ACC112 (cell line): ENCODE results near the gene ERC1.

ENCODE experiments used
- H2AFZ ChIP-seq: fragments of 200-600 bp; sonication (generic); one replicate; pipeline ENCODE4 v1.6.0; 2017; ENCODE audit warnings: antibody characterized with exemption, low read length; ENCODE audit not compliant: unreplicated experiment
- H3K27ac ChIP-seq: fragments of 200-600 bp; sonication (generic); 2 replicates; pipeline ENCODE4 v1.5.1; 2014; ENCODE audit warnings: low read depth, mild to moderate bottlenecking, antibody characterized with exemption, low read length, moderate library complexity
- H3K27me3 ChIP-seq: fragments of 200-600 bp; sonication (generic); 2 replicates; pipeline ENCODE4 v1.6.1; 2014; ENCODE audit warnings: mild to moderate bottlenecking, antibody characterized with exemption, low read length, moderate library complexity, mixed read lengths; ENCODE audit not compliant: insufficient read depth
- H3K36me3 ChIP-seq: fragments of 200-600 bp; sonication (generic); 2 replicates; pipeline ENCODE4 v1.6.1; 2016; ENCODE audit warnings: mild to moderate bottlenecking, antibody characterized with exemption, low read length, moderate library complexity, mixed read lengths; ENCODE audit not compliant: insufficient read depth
- H3K4me1 ChIP-seq: fragments of 200-600 bp; sonication (generic); one replicate; pipeline ENCODE4 v1.6.1; 2016; ENCODE audit warnings: low read length, mixed read lengths; ENCODE audit not compliant: insufficient read depth, unreplicated experiment, control insufficient read depth
- H3K4me3 ChIP-seq: fragments of 200-600 bp; sonication (generic); 2 replicates; pipeline ENCODE4 v1.5.1; 2014; ENCODE audit warnings: mild to moderate bottlenecking, low read depth, low read length
- H3K79me2 ChIP-seq: fragments of 200-600 bp; sonication (generic); one replicate; pipeline ENCODE4 v1.6.0; 2016; ENCODE audit warnings: low read length; ENCODE audit not compliant: control insufficient read depth, unreplicated experiment, insufficient read depth

Gene ERC1

GRCh38 chr12:1413930-1414329 lies 422.9 kb downstream of the ERC1 start:
- Histone ChIP-seq H3K4me1 (no peaks in the 10 kb centered on the region), H3K27ac (no peak overlapping the region), H3K4me3 (no peak overlapping the region), H3K79me2 (no peaks in the 10 kb centered on the region), H3K27me3 (no peaks in the 10 kb centered on the region), H2AFZ (no peak overlapping the region), H3K36me3 (peaks cover 6% of the 10 kb centered on the region; the same call in 1 of the 2 replicates)

DNA sequence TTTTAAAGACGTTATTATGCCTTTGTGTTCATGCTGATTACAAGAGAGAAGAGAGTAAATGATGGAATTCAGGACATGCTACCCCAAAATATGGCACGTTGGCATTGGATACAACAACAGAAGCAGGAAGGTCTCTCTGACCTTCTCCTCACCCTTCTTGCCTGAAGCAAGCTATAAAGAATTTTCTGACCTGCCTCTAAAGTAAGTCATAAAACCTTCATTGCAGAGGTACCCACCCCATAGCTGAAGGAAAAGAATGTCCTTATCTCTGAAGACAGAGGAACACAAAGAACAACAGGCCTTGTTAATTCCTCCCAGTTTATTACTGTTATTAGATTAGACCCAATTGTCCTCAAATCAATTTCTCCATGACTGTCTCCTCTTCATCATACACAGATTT lies 427.1 kb downstream of the ERC1 start:
- Histone ChIP-seq H2AFZ (no peak overlapping the region), H3K79me2 (no peaks in the 10 kb centered on the region), H3K4me1 (no peaks in the 10 kb centered on the region), H3K4me3 (no peak overlapping the region), H3K27ac (no peak overlapping the region), H3K36me3 (0 out of 2 replicates have a peak, but pooled peaks cover 14% of the 10 kb centered on the region), H3K27me3 (no peaks in the 10 kb centered on the region)

- no peak overlapping the region for H3K27ac ChIP-seq
Measured at GRCh38 chr12:1419849-1420371, 428.9 kb downstream of the ERC1 start.

GRCh38 chr12:1421091-1421846 lies 430.2 kb downstream of the ERC1 start:
- H3K79me2 ChIP-seq: no peaks in the 10 kb centered on the region

More at GRCh38 chr12:1419849-1420371, 428.9 kb downstream of the ERC1 start:
- no peaks in the 10 kb centered on the region for H3K79me2 ChIP-seq
- no peak overlapping the region for H3K4me3 ChIP-seq
- no peak overlapping the region for H2AFZ ChIP-seq
- H3K36me3 ChIP-seq: 0 out of 2 replicates have a peak, but pooled peaks cover 11% of the 10 kb centered on the region
- H3K4me1 ChIP-seq: no peaks in the 10 kb centered on the region
- no peaks in the 10 kb centered on the region for H3K27me3 ChIP-seq

DNA sequence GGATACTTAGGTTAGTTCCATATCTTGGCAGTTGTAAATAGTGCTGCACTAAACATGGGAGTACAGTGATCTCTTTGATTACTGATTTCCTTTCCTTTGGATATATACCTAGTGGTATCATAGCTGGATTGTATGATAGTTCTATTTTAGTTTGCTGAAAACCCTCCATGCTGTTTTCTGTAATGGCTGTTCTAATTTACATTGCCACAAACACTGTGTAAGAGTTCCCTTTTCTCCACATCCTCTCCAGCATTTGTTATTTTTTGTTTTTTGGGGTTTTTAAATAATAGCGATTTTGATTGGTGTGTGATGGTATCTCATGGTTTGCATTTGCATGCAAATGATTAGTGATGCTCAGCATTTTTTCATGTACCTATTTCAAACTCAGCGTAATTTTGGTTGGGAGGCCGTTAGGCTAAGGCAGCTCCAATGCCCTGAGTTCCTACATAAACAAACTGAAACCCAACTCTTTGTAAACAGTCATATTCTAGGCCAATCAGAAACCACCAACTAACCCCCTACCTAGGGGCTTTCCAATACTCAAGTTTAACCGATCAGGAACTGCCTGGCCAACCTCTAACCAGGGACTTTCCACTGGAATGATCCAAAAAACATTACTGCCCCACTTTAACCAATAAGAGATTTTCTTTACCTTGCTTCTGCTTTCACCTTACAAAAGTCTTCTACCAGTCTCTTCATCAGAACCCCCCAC lies 431.7 kb downstream of the ERC1 start:
- H3K27ac ChIP-seq: no peak overlapping the region
- H3K79me2 ChIP-seq: no peaks in the 10 kb centered on the region
- H3K36me3 ChIP-seq: 0 out of 2 replicates have a peak, but pooled peaks cover 11% of the 10 kb centered on the region
- no peak overlapping the region for H2AFZ ChIP-seq
- H3K4me1 ChIP-seq: no peaks in the 10 kb centered on the region
- no peak overlapping the region for H3K4me3 ChIP-seq
- H3K27me3 ChIP-seq: no peaks in the 10 kb centered on the region

More at GRCh38 chr12:1421091-1421846, 430.2 kb downstream of the ERC1 start:
- Histone ChIP-seq H3K27me3 (no peaks in the 10 kb centered on the region), H3K4me1 (no peaks in the 10 kb centered on the region), H2AFZ (no peak overlapping the region), H3K4me3 (no peak overlapping the region), H3K36me3 (0 out of 2 replicates have a peak, but pooled peaks cover 11% of the 10 kb centered on the region), H3K27ac (no peak overlapping the region)

GRCh38 chr12:1424674-1425395 lies 433.8 kb downstream of the ERC1 start:
- no peak overlapping the region for H2AFZ ChIP-seq
- peaks cover 14% of the 10 kb centered on the region for H3K4me1 ChIP-seq
- H3K27me3 ChIP-seq: no peaks in the 10 kb centered on the region

DNA sequence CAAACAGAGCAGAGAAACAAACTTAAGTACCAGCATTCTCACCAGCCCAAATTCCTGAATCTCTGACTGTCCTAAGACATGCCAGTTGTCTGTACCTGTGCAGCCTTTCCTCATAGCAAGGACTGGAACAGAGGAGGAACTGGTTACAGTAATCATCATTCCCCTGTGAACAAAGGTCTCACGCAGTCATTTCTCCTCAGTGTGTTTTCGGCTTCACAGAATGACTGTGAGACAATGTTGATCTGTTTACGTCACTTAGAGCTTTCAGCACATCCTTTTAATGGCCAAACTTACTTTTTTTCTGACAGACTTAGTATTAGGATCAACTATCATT lies 434.3 kb downstream of the ERC1 start:
- H3K4me3 ChIP-seq: no peak overlapping the region
- H3K27me3 ChIP-seq: no peaks in the 10 kb centered on the region
- peaks cover 16% of the 10 kb centered on the region for H3K4me1 ChIP-seq
- 0 out of 2 replicates have a peak, but pooled peaks cover 11% of the 10 kb centered on the region for H3K36me3 ChIP-seq
- H2AFZ ChIP-seq: no peak overlapping the region
- no peak overlapping the region for H3K27ac ChIP-seq
- H3K79me2 ChIP-seq: no peaks in the 10 kb centered on the region

More at GRCh38 chr12:1424674-1425395, 433.8 kb downstream of the ERC1 start:
- no peak overlapping the region for H3K4me3 ChIP-seq
- H3K79me2 ChIP-seq: no peaks in the 10 kb centered on the region
- H3K36me3 ChIP-seq: 0 out of 2 replicates have a peak, but pooled peaks cover 11% of the 10 kb centered on the region
- H3K27ac ChIP-seq: no peak overlapping the region

DNA sequence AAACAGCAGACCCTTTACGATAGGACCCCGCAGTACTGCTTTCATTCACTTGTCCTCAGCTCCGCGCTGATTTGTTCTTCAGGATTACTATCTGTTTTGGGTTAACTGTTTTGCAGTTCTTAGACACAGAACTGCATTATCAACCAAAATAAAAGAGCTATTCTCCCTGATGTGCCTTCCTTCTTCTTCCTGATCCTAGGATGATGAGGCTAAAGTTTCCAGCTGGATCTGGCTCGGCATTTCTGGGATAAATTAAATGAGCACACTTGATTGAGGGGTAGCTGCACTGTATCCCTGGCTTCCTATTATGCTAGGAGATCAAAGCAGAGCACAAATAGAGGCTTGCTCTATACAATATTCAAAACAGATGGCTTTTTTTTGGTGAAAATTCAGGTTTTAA lies 437.6 kb downstream of the ERC1 start:
- Histone ChIP-seq H3K4me1 (peaks cover 22% of the 10 kb centered on the region), H3K27ac (no peak overlapping the region), H3K27me3 (no peaks in the 10 kb centered on the region), H2AFZ (no peak overlapping the region), H3K79me2 (no peaks in the 10 kb centered on the region), H3K36me3 (no peaks in the 10 kb centered on the region), H3K4me3 (no peak overlapping the region)

- no peak overlapping the region for H2AFZ ChIP-seq
Measured at GRCh38 chr12:1429980-1430379, 439.0 kb downstream of the ERC1 start.

GRCh38 chr12:1434296-1434955 lies 443.4 kb downstream of the ERC1 start:
- Histone ChIP-seq H3K4me1 (peaks cover 21% of the 10 kb centered on the region), H2AFZ (no peak overlapping the region), H3K4me3 (no peak overlapping the region), H3K27ac (no peak overlapping the region), H3K27me3 (no peaks in the 10 kb centered on the region), H3K79me2 (no peaks in the 10 kb centered on the region), H3K36me3 (no peaks in the 10 kb centered on the region)

More at GRCh38 chr12:1429980-1430379, 439.0 kb downstream of the ERC1 start:
- no peaks in the 10 kb centered on the region for H3K79me2 ChIP-seq
- peak overlapping the region; percentile 8; the same call in 1 of the 2 replicates for H3K4me3 ChIP-seq
- H3K4me1 ChIP-seq: peaks cover 23% of the 10 kb centered on the region
- H3K27me3 ChIP-seq: no peaks in the 10 kb centered on the region
- peak overlapping the region; percentile 61 for H3K27ac ChIP-seq
- H3K36me3 ChIP-seq: no peaks in the 10 kb centered on the region
